Measurements from ENCODE around the gene LYPLAL1. TPM values are rescaled to one million over a fixed set of nuclear protein-coding genes. Genes with fewer than 3 reads are reported as not detected.

The LYPLAL1 gene
- total RNA-seq, 1 experiment from 2014 or later = 21.1 TPM

- Histone ChIP-seq H3K79me1 (ENCODE audit: insufficient read depth, low read depth, low read length, poor library complexity, severe bottlenecking) (no peaks in the 10 kb centered on the region), H3K4me2 (ENCODE audit: insufficient read depth, insufficient read length, low read length) (no peak overlapping the region), H3K56ac (ENCODE audit: insufficient read length, low read depth, low read length) (no peak overlapping the region), H3K27me3 (ENCODE audit: insufficient read depth, low read length) (no peaks in the 10 kb centered on the region), H4K5ac (ENCODE audit: insufficient read length, low read depth, low read length) (no peak overlapping the region), H2BK5ac (ENCODE audit: insufficient read length, low read length) (no peak overlapping the region), H3K4ac (ENCODE audit: low read depth, low read length) (no peak overlapping the region), H2BK12ac (ENCODE audit: insufficient read length, low read depth, low read length) (no peak overlapping the region), H3K23ac (ENCODE audit: insufficient read length, low read depth, low read length) (no peak overlapping the region), H2BK15ac (ENCODE audit: low read depth, low read length) (no peak overlapping the region), H3K9ac (ENCODE audit: extremely low read depth, insufficient read length, low read length) (no peak overlapping the region), H3K27ac (ENCODE audit: insufficient read length, low read depth, low read length) (no peak overlapping the region), H3K79me2 (ENCODE audit: insufficient read depth, low read length) (no peaks in the 10 kb centered on the region), H2BK20ac (ENCODE audit: low read depth, low read length, poor library complexity, severe bottlenecking) (no peak overlapping the region), H3K18ac (ENCODE audit: insufficient read length, low read depth, low read length) (no peak overlapping the region), H4K8ac (replicated peaks; ENCODE audit: insufficient read length, low read depth, low read length) (no peak overlapping the region), H3K23me2 (ENCODE audit: insufficient read length, low read depth, low read length, poor library complexity, severe bottlenecking) (no peaks in the 10 kb centered on the region), H3K9me3 (ENCODE audit: control insufficient read depth, low read depth, low read length) (no peaks in the 10 kb centered on the region), H2AFZ (ENCODE audit: low read length) (no peak overlapping the region), H3K4me1 (ENCODE audit: insufficient read depth, low read length) (0 out of 2 replicates have a peak, but pooled peaks cover 2% of the 10 kb centered on the region), H2BK120ac (ENCODE audit: low read depth, low read length, poor library complexity, severe bottlenecking) (no peak overlapping the region), H3T11ph (ENCODE audit: low read length) (no peak overlapping the region), H4K20me1 (ENCODE audit: control insufficient read depth, insufficient read depth, insufficient read length) (no peaks in the 10 kb centered on the region), H3K14ac (ENCODE audit: insufficient read depth, low read length) (no peak overlapping the region), H2AK5ac (ENCODE audit: insufficient read length, low read length) (no peak overlapping the region), H4K91ac (ENCODE audit: insufficient read length, low read depth, low read length) (no peak overlapping the region)
- H3K27ac Mint-ChIP-seq = no peak overlapping the region; a peak in 1 of 7 replicates
- peaks cover 6% of the 10 kb centered on the region in 2 experiments; a peak in 2 of 4 replicates for H3K4me1 Mint-ChIP-seq
- no CpG with 5 or more reads among the region's 3 CpGs for WGBS (ENCODE audit: extremely low coverage, insufficient read length, low lambda C conversion rate)
- no peak overlapping the region for H3K4me3 Mint-ChIP-seq
- no peaks in the 10 kb centered on the region for H3K9me3 Mint-ChIP-seq
- no peak for DNase-seq
- H3K27me3 Mint-ChIP-seq (ENCODE audit: low read depth) = no peaks in the 10 kb centered on the region
- no peak for TF ChIP-seq CTCF (conservative IDR thresholded peaks at IDR 0.05)
- H3K36me3 Mint-ChIP-seq (ENCODE audit: insufficient read depth in 1 of 3, low read depth in 3 of 3) = no peaks in the 10 kb centered on the region
Measured at GRCh38 chr1:219149953-219150352, 23.7 kb upstream of the LYPLAL1 start.
